Tibial artery (tissue), 4 donors: ENCODE results near the gene PTPN23.
A peak's percentile ranks its signal among the peaks of the same experiment; 100 is the strongest.

Experiments used
- DNase-seq, 2 donors: peaks; one replicate each; pipeline ENCODE4 v3.0.0-alpha.2; 2019
- H3K27ac ChIP-seq, 2 donors: fragments of 200-600 bp; sonication (generic) in 1 of 2; 1 replicate in 1 of 2; 2 replicates in 1 of 2; pipeline ENCODE4 v1.5.1; 2018 to 2019; ENCODE audit warnings: mild to moderate bottlenecking in 1 of 2
- H3K27me3 ChIP-seq, 2 donors: fragments of 200-600 bp; sonication (generic) in 1 of 2; one replicate each; pipeline versions ENCODE4 v1.5.1 to v1.6.0; 2016 to 2019
- H3K36me3 ChIP-seq, 3 donors: fragments of 200-600 bp; sonication (generic) in 2 of 3; one replicate each; pipeline ENCODE4 v1.5.1; 2016 to 2019; ENCODE audit warnings: mild to moderate bottlenecking in 2 of 3
- H3K4me1 ChIP-seq, 4 donors: fragments of 200-600 bp; sonication (generic) in 2 of 4; 1 replicate in 3 of 4; 2 replicates in 1 of 4; pipeline ENCODE4 v1.5.1; 2016 to 2019
- H3K4me3 ChIP-seq, 2 donors: fragments of 200-600 bp; sonication (generic) in 1 of 2; 1 replicate in 1 of 2; 2 replicates in 1 of 2; pipeline ENCODE4 v1.5.1; 2018 to 2019; ENCODE audit warnings: mild to moderate bottlenecking in 2 of 2
- H3K9me3 ChIP-seq, 3 donors: fragments of 200-600 bp; sonication (generic) in 1 of 3; one replicate each; pipeline ENCODE4 v1.5.1; 2016 to 2019
- intact Hi-C: fragments of 100-400 bp; cut with DNase I; formaldehyde crosslinking; loops from one replicate; pipeline ENCODE4 v1.15.0; 2023; ENCODE audit warnings: low total_unique reads
- TF ChIP-seq, protein P1 (sequence below), 2 experiments: fragments of 200-600 bp in 1 of 2; fragments of 450-650 bp in 1 of 2; IDR thresholded peaks; one replicate each; pipeline ENCODE4 v1.5.1; 2017 to 2019; ENCODE audit warnings: antibody characterized with exemption in 2 of 2, mild to moderate bottlenecking in 1 of 2, moderate library complexity in 1 of 2

Gene PTPN23

DNA sequence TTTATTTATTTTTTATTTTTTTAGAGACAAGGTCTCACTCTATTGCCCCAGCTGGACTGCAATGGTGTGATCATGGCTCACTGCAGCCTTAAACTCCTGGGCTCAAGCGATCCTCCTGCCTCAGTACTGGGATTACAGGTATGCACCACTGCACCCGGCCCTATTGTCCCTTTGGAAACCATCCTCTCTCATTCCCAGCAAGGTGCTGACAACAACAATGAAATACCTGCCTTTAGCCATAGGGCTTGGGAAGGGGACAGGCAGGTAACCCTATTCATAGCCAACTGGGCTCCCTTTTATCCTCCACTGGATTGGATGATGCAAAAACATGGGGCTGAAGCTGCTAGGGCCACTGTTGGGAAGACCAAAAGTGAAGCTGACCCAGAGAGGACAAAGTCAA is 51.9 kb downstream of the PTPN23 start:
- H3K9me3 ChIP-seq: no peaks in the 10 kb centered on the region
- no peak overlapping the region for H3K4me3 ChIP-seq
- TF ChIP-seq, protein P1, sequence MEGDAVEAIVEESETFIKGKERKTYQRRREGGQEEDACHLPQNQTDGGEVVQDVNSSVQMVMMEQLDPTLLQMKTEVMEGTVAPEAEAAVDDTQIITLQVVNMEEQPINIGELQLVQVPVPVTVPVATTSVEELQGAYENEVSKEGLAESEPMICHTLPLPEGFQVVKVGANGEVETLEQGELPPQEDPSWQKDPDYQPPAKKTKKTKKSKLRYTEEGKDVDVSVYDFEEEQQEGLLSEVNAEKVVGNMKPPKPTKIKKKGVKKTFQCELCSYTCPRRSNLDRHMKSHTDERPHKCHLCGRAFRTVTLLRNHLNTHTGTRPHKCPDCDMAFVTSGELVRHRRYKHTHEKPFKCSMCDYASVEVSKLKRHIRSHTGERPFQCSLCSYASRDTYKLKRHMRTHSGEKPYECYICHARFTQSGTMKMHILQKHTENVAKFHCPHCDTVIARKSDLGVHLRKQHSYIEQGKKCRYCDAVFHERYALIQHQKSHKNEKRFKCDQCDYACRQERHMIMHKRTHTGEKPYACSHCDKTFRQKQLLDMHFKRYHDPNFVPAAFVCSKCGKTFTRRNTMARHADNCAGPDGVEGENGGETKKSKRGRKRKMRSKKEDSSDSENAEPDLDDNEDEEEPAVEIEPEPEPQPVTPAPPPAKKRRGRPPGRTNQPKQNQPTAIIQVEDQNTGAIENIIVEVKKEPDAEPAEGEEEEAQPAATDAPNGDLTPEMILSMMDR (IDR thresholded peaks at IDR 0.05): no peak
- intact Hi-C loops: no loop called here
- H3K4me1 ChIP-seq: no peaks in the 10 kb centered on the region
- H3K36me3 ChIP-seq: peaks cover 26 to 72% (median 45%) of the 10 kb centered on the region in 3 donors
- no peaks in the 10 kb centered on the region for H3K27me3 ChIP-seq
- peak in 1 of 2 donors; percentile 13 for DNase-seq
- no peak overlapping the region for H3K27ac ChIP-seq

DNA sequence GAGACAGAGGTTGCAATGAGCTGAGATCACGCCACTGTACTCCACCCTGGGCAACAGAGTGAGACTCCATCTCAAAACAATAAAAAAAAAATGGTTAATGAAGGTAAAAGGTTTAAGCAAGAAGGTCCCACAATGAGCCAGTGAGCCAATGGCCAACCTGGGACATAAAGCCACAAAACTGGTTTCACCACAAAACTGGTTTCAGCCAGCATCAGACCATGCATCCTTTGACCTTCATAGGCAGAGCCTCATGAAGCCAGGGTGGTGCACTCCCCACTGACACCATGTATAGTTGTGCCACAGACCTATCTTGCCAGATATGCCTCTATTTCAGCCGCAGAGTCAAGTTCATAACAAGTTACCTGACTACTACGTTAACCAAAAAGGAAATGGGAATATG is 53.0 kb downstream of the PTPN23 start:
- intact Hi-C loops: no loop called here
- H3K27ac ChIP-seq: no peak overlapping the region

DNA sequence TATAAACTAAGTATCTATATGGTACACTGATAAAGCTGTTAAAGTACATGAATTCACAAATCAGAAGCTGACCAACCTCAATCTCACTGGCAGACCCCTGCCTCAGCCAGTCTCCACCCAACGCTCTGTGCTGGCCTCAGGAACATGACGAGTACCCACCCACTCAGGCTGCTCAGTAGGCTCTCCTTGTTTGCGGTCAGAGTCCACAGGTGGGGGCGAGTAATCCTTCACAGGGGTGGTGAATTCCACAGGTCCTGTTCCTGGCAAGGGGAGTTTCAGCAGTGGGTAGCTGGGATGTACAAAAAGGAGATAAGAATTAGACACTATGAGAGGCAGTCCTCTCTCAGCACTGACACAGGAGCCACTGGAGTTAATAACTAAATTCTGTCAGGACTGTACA is 54.0 kb downstream of the PTPN23 start:
- DNase-seq: peak in 1 of 2 donors; percentile 23
- Histone ChIP-seq H3K27ac (no peak overlapping the region), H3K9me3 (no peaks in the 10 kb centered on the region), H3K27me3 (no peaks in the 10 kb centered on the region), H3K4me3 (no peak overlapping the region), H3K36me3 (peaks cover 32 to 78% (median 54%) of the 10 kb centered on the region in 3 donors), H3K4me1 (no peaks in the 10 kb centered on the region)
- intact Hi-C loops: no loop called here
- TF ChIP-seq, protein P1 (IDR thresholded peaks at IDR 0.05): no peak

More for the DNA sequence above, 53.0 kb downstream of the PTPN23 start:
- TF ChIP-seq, protein P1 (IDR thresholded peaks at IDR 0.05): no peak
- Histone ChIP-seq H3K9me3 (no peaks in the 10 kb centered on the region), H3K4me3 (no peak overlapping the region), H3K27me3 (no peaks in the 10 kb centered on the region), H3K4me1 (no peaks in the 10 kb centered on the region), H3K36me3 (peaks cover 26 to 73% (median 43%) of the 10 kb centered on the region in 3 donors)
- peak in 1 of 2 donors; percentile 17 for DNase-seq

DNA sequence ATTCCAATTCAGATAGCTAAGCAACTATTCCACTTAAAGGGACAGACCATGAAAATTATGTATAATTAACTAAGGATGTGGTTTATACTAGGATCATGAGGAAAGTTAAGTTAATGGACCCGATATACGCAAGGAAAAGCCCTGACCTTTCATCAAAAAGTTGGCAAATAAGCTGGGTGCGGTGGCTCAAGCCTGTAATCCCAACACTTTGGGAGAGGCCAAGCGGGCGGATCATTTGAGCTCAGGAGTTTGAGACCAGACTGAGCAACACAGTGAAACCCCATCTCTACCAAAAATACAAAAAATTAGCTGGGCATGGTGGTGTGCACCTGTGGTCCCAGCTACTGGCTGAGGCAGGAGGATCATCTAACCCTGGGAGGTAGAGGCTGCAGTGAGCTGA is 55.4 kb downstream of the PTPN23 start:
- H3K36me3 ChIP-seq: peaks cover 43 to 78% (median 56%) of the 10 kb centered on the region in 3 donors
- H3K4me1 ChIP-seq: no peaks in the 10 kb centered on the region
- no peak overlapping the region for H3K27ac ChIP-seq
- DNase-seq: no peak
- H3K27me3 ChIP-seq: no peaks in the 10 kb centered on the region
- TF ChIP-seq, protein P1 (IDR thresholded peaks at IDR 0.05): no peak
- H3K9me3 ChIP-seq: no peaks in the 10 kb centered on the region
- intact Hi-C loops: no loop called here
- no peak overlapping the region for H3K4me3 ChIP-seq

DNA sequence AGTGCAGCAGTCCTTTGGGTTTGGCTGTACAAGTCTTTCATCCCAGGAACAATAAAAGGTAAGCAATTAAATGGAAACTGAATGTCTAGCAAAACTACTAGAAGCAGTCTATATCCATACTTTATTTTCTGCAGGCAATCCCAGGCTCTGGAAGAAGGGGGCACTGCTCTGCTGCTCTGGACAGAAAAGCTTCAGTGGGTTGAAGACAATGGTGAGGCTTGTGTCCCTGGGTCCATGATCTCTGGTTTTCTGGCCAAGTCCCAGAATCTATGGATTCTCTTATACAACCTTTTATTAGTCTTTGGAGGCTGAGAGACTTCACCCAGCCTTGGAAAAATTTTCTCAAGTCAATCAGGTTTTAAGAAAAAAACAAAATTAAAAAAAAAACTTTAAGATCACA is 59.3 kb downstream of the PTPN23 start:
- Histone ChIP-seq H3K4me3 (no peak overlapping the region), H3K9me3 (no peaks in the 10 kb centered on the region), H3K36me3 (peaks cover 17 to 44% (median 25%) of the 10 kb centered on the region in 3 donors), H3K4me1 (peaks cover 0 to 27% (median 14%) of the 10 kb centered on the region in 4 donors), H3K27ac (no peak overlapping the region), H3K27me3 (no peaks in the 10 kb centered on the region)
- intact Hi-C loops: no loop called here
- peak in 1 of 2 donors; percentile 9 for DNase-seq
- TF ChIP-seq, protein P1 (IDR thresholded peaks at IDR 0.05): no peak
